A172 (cell line): ENCODE data around the gene CACNA1D. TPM values are rescaled to one million over a fixed set of nuclear protein-coding genes. Genes with fewer than 3 reads are reported as not detected.
"Not testable (repeated sequence)": the region's sequence is repeated elsewhere in the genome, so short reads cannot be mapped to it uniquely, and the experiment has no call there.

Source experiments
- DNase-seq: peaks from one replicate; pipeline ENCODE4 v3.0.0-alpha.2; 2015; ENCODE audit warnings: low spot score
- total RNA-seq: library from RNA; depleted of rRNA; stranded (reverse); fragments of >200 nt; shearing (Covaris generic); gene quantifications from 2 replicates; pipeline ENCODE4 v1.2.3, GENCODE V29; 2014; rRNA removed

The CACNA1D gene
- total RNA-seq, result 0.05 TPM in 1 of 2 replicates, not detected in the other

GRCh38 chr3:53493963-53494791 is at the start of gene CACNA1D:
CACNA1D (plus strand) TSS chr3:53494611; CDS start chr3:53495167, 556 bp downstream.
- no peak for DNase-seq

GRCh38 chr3:53457068-53457467 is 37.3 kb upstream of the CACNA1D start:
- no peak for DNase-seq

GRCh38 chr3:53460326-53460725 is 34.1 kb upstream of the CACNA1D start:
- no peak for DNase-seq

- peak; percentile 49 for DNase-seq
Observed at GRCh38 chr3:53464424-53464823, 30.0 kb upstream of the CACNA1D start.

GRCh38 chr3:53469758-53470157 is 24.7 kb upstream of the CACNA1D start:
- DNase-seq, result not testable (repeated sequence)

- no peak for DNase-seq
Observed at GRCh38 chr3:53473422-53473821, 21.0 kb upstream of the CACNA1D start.

- not testable (repeated sequence) for DNase-seq
Observed at GRCh38 chr3:53476372-53476771, 18.0 kb upstream of the CACNA1D start.

- not testable (repeated sequence) for DNase-seq
Observed at GRCh38 chr3:53477689-53478088, 16.7 kb upstream of the CACNA1D start.

GRCh38 chr3:53478166-53478830 is 16.1 kb upstream of the CACNA1D start:
- no peak for DNase-seq

GRCh38 chr3:53478921-53479664 is 15.3 kb upstream of the CACNA1D start:
- DNase-seq, result no peak

GRCh38 chr3:53482227-53482626 is 12.2 kb upstream of the CACNA1D start:
- no peak for DNase-seq

GRCh38 chr3:53483821-53484220 is 10.6 kb upstream of the CACNA1D start:
- no peak for DNase-seq

- DNase-seq, result no peak
Observed at GRCh38 chr3:53484984-53485383, 9.4 kb upstream of the CACNA1D start.

- no peak for DNase-seq
Observed at GRCh38 chr3:53485675-53486403, 8.6 kb upstream of the CACNA1D start.

GRCh38 chr3:53486961-53487654 is 7.3 kb upstream of the CACNA1D start:
- DNase-seq, result no peak

GRCh38 chr3:53489386-53489785 is 5.0 kb upstream of the CACNA1D start:
- DNase-seq, result no peak

- no peak for DNase-seq
Observed at GRCh38 chr3:53489787-53490458, 4.5 kb upstream of the CACNA1D start.

- DNase-seq, result no peak
Observed at GRCh38 chr3:53490459-53490968, 3.9 kb upstream of the CACNA1D start.

- no peak for DNase-seq
Observed at GRCh38 chr3:53491276-53491675, 3.1 kb upstream of the CACNA1D start.

GRCh38 chr3:53493595-53493962 is 832 bp upstream of the CACNA1D start:
- no peak for DNase-seq
